Measurements from ENCODE around the gene PRKCZ.

DNA sequence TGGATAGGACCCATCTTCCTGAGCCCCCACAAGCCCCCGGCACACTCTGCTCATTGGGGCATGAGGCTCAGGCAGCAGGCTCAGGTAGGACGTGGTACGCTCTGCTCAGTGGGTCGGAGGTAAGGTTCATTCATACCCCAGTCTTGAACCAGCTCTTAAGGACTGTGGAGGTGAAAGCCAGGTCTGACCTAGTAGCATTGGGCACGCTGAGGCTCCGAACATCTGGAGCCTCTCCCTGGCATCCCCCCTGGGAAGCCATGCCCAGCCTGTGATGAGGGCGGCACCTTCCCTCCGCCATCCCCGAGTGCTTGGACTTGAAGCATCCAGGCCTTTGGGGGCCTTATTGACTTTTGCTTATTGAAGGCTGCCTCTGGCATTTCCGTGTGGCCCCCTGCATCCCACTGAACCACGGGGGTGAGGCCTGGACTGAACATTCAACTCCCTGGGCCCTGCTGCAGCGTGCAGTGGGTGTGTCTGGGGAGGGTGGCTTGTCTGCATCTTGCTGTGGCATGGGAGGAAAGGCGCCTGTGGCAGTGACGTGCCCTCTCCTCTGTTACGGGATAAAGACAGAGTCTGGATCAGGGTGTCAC, 94.4 kb downstream of the PRKCZ start:
- TF ChIP-seq NRF1 (IDR thresholded peaks at IDR 0.05; ENCODE audit: low read depth, low read length) (no peak), TEAD4 (IDR thresholded peaks at IDR 0.05; ENCODE audit: borderline replicate concordance, insufficient read depth) (no peak), MXI1 (IDR thresholded peaks at IDR 0.05; ENCODE audit: low read depth, low read length) (no peak), EP300 (IDR thresholded peaks at IDR 0.05; ENCODE audit: borderline replicate concordance in 1 of 2, low read depth in 1 of 2, low read length in 1 of 2) (no peak)
- TF ChIP-seq, protein P1, sequence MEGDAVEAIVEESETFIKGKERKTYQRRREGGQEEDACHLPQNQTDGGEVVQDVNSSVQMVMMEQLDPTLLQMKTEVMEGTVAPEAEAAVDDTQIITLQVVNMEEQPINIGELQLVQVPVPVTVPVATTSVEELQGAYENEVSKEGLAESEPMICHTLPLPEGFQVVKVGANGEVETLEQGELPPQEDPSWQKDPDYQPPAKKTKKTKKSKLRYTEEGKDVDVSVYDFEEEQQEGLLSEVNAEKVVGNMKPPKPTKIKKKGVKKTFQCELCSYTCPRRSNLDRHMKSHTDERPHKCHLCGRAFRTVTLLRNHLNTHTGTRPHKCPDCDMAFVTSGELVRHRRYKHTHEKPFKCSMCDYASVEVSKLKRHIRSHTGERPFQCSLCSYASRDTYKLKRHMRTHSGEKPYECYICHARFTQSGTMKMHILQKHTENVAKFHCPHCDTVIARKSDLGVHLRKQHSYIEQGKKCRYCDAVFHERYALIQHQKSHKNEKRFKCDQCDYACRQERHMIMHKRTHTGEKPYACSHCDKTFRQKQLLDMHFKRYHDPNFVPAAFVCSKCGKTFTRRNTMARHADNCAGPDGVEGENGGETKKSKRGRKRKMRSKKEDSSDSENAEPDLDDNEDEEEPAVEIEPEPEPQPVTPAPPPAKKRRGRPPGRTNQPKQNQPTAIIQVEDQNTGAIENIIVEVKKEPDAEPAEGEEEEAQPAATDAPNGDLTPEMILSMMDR (IDR thresholded peaks at IDR 0.05) = no peak

All from SK-N-SH (cell line).